Glutamatergic neuron (in vitro differentiated cells): ENCODE measurements around the gene EML1. TPM values are rescaled to one million over a fixed set of nuclear protein-coding genes. Genes with fewer than 3 reads are reported as not detected.

ENCODE experiments used
- DNase-seq: peaks from one replicate; pipeline ENCODE4 v3.0.0; 2022
- H3K27ac Mint-ChIP-seq: one replicate; pipeline ENCODE4 v1.8.0; 2020; ENCODE audit warnings: mild to moderate bottlenecking, mixed read lengths, inconsistent platforms; ENCODE audit not compliant: unreplicated experiment
- H3K27me3 Mint-ChIP-seq: one replicate; pipeline ENCODE4 v1.8.0; 2020; ENCODE audit warnings: mild to moderate bottlenecking, moderate library complexity, mixed read lengths, inconsistent platforms; ENCODE audit not compliant: unreplicated experiment
- H3K36me3 Mint-ChIP-seq: one replicate; pipeline ENCODE4 v1.8.0; 2020; ENCODE audit warnings: mild to moderate bottlenecking, mixed read lengths, inconsistent platforms; ENCODE audit not compliant: unreplicated experiment
- H3K4me1 Mint-ChIP-seq: one replicate; pipeline ENCODE4 v1.8.0; 2020; ENCODE audit warnings: mild to moderate bottlenecking, low read depth, mixed read lengths, inconsistent platforms; ENCODE audit not compliant: unreplicated experiment
- H3K4me3 Mint-ChIP-seq: one replicate; pipeline ENCODE4 v1.8.0; 2020; ENCODE audit warnings: mild to moderate bottlenecking, mixed read lengths, inconsistent platforms; ENCODE audit not compliant: unreplicated experiment
- H3K9me3 Mint-ChIP-seq: one replicate; pipeline ENCODE4 v1.8.0; 2020; ENCODE audit warnings: mild to moderate bottlenecking, moderate library complexity, mixed read lengths, inconsistent platforms; ENCODE audit not compliant: unreplicated experiment
- CTCF ChIP-seq: fragments of 200-600 bp; sonication (generic); IDR thresholded peaks from one replicate; pipeline ENCODE4 v1.5.0; 2021; ENCODE audit not compliant: partially characterized antibody, unreplicated experiment
- total RNA-seq: library from RNA; stranded (reverse); fragmentation: NEBNext Ultra II Directional; extraction: Animal tissue kit (Norgen Biotek cat#: 25700); gene quantifications from one replicate; pipeline ENCODE4 v1.2.1, GENCODE V29; 2021; ENCODE audit not compliant: unreplicated experiment

The EML1 gene
- total RNA-seq, 1 donor from 2014 or later: 73.6 TPM

DNA sequence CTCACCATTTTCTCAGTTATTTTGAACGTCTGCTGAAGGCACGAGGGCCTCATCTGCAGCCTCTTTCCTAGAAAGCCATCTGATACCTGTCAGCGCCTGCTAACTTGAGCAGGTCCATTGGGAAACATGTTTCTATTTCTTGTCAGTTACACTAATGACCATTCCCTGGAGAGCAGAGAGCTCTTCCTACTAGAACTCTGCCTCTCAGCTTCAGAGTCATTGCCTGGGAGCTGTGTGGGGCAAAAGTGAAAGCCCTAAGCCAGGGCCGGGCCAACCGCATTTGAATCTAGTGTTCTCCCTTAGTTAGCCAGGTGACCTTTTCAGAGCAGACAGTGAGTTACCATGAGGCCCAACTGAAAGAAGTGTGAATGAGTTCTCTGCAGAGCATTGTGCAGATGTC lies 135.8 kb downstream of the EML1 start:
- peaks cover 14% of the 10 kb centered on the region for H3K4me1 Mint-ChIP-seq

GRCh38 chr14:99929601-99930000 lies 136.4 kb downstream of the EML1 start:
- Mint-ChIP-seq H3K27ac (peak overlapping the region; percentile 82), H3K36me3 (peaks cover 14% of the 10 kb centered on the region), H3K9me3 (peaks cover 5% of the 10 kb centered on the region), H3K27me3 (no peaks in the 10 kb centered on the region), H3K4me3 (no peak overlapping the region), H3K4me1 (peaks cover 14% of the 10 kb centered on the region)
- DNase-seq: no peak
- no peak for TF ChIP-seq CTCF

More for the DNA sequence above, 135.8 kb downstream of the EML1 start:
- peak overlapping the region; percentile 83 for H3K4me3 Mint-ChIP-seq
- no peaks in the 10 kb centered on the region for H3K27me3 Mint-ChIP-seq
- H3K27ac Mint-ChIP-seq: peak overlapping the region; percentile 82
- no peak for TF ChIP-seq CTCF
- peaks cover 5% of the 10 kb centered on the region for H3K9me3 Mint-ChIP-seq
- peaks cover 14% of the 10 kb centered on the region for H3K36me3 Mint-ChIP-seq
- no peak for DNase-seq

DNA sequence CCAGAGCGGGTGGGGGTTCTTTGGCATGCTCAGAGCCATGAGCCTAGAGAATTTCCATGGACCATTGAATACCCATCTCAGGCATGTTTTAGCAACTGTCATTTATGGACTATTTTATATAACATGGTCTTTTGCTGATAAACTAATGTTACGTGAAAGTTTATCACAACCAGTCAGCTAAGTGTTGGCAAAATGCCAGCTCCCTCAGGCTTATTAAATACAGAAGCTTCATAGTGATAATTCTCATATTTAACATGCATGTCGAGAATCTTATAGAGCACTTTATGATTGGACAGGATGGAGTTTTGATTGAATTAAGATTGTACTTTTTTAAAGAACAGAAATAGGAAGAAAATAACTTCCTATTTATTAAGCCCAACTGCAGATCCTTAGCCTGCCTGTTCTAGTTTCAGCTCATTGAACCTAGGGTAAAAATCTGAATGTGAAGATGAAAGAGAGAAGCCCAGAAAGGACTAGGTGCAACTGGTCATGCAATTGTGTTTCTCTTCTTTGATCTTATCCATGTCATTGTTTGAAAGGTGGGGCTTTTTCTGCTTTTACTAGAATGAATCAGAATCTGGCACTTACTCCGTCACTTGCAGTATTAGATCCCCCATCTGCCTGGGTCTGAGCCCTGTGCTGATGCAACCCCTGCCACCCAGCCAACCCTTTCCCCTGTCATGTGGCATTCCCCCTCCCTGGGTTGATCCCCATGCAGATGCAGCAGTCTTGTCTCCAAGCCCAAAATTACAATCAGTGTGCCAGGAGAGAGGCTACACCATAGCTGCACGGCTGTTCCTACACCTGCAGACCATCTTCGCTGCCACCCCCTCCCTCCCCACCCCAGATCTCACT lies 137.4 kb downstream of the EML1 start:
- TF ChIP-seq CTCF: no peak
- H3K27ac Mint-ChIP-seq: no peak overlapping the region
- peaks cover 14% of the 10 kb centered on the region for H3K36me3 Mint-ChIP-seq

DNA sequence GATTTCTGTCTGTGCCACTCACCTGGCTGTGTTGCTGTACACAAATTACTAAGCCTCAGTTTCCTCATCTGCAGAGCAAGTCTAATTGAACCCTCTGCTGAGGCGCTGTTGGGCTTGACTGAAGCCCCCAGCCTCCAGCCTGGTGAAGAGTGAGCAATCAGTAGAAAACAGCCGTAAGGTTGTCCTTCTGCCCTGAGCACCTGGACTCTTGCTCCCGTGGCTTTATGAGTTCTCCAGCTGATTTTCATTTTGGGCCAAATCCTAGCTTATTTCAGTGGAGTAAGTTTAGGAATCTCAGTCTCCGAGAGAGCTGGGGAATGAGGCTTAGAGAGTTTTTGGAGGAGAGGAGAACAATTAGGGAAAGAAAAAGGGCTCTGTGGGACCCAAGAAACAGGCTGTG lies 138.1 kb downstream of the EML1 start:
- H3K4me3 Mint-ChIP-seq: no peak overlapping the region
- no peak for TF ChIP-seq CTCF
- no peaks in the 10 kb centered on the region for H3K27me3 Mint-ChIP-seq
- H3K4me1 Mint-ChIP-seq: peaks cover 14% of the 10 kb centered on the region
- no peak for DNase-seq
- peaks cover 14% of the 10 kb centered on the region for H3K36me3 Mint-ChIP-seq
- H3K9me3 Mint-ChIP-seq: peaks cover 5% of the 10 kb centered on the region
- H3K27ac Mint-ChIP-seq: no peak overlapping the region

More for the DNA sequence above, 137.4 kb downstream of the EML1 start:
- Mint-ChIP-seq H3K4me3 (no peak overlapping the region), H3K9me3 (peaks cover 5% of the 10 kb centered on the region), H3K27me3 (no peaks in the 10 kb centered on the region), H3K4me1 (peaks cover 14% of the 10 kb centered on the region)
- no peak for DNase-seq

DNA sequence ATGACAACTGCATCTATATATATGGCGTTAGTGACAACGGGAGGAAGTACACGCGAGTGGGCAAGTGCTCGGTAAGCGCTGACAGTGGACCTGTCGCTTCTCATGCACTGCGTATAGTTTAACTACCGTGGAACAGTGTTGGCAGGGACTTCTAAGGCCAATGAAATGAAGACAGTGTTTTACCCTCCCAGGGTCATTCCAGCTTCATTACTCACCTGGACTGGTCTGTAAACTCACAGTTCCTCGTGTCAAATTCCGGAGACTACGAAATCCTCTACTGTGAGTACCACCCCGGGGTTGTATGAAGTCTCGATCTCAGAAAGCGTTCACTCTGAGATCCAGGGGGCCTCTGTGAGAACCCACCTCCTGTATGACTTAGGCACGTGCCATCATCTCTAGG lies 142.8 kb downstream of the EML1 start:
- DNase-seq: no peak
- Mint-ChIP-seq H3K27ac (no peak overlapping the region), H3K27me3 (no peaks in the 10 kb centered on the region), H3K9me3 (no peaks in the 10 kb centered on the region), H3K4me3 (no peak overlapping the region), H3K36me3 (no peaks in the 10 kb centered on the region), H3K4me1 (peaks cover 2% of the 10 kb centered on the region)
- TF ChIP-seq CTCF: no peak
